CD8-positive, alpha-beta memory T cell (primary cell): ENCODE data around the gene MSH3. TPM values are rescaled to one million over a fixed set of nuclear protein-coding genes. Genes with fewer than 3 reads are reported as not detected.
A peak's percentile ranks its signal among the peaks of the same experiment; 100 is the strongest.
"Not testable (repeated sequence)": the region's sequence is repeated elsewhere in the genome, so short reads cannot be mapped to it uniquely, and the experiment has no call there.

Experiments
- CTCF ChIA-PET: fragments of 350-600 bp; sonication (Branson Sonifier 250); formaldehyde crosslinking; loops from one replicate; lab custom pipeline; 2021; ENCODE audit warnings: antibody characterized with exemption; lab: Charles Lee
- POLR2A ChIA-PET: fragments of 350-600 bp; sonication (Branson Sonifier 250); formaldehyde crosslinking; loops from one replicate; lab custom pipeline; 2021; ENCODE audit warnings: antibody characterized with exemption; lab: Charles Lee
- DNase-seq, 5 donors: peaks; one replicate each; pipeline versions ENCODE4 v3.0.0 to v3.0.0-alpha.2; 2020 to 2022; ENCODE audit warnings: mixed read lengths in 1 of 5
- H3K27ac ChIP-seq: one replicate; pipeline ENCODE4 v1.7.0; 2013; ENCODE audit warnings: low read depth, mild to moderate bottlenecking, low read length, moderate library complexity
- H3K27me3 ChIP-seq: 2 replicates; pipeline ENCODE4 v1.7.0; 2013; ENCODE audit warnings: low read length, mild to moderate bottlenecking; ENCODE audit not compliant: insufficient read depth, poor library complexity, severe bottlenecking
- H3K36me3 ChIP-seq: 2 replicates; pipeline ENCODE4 v1.7.0; 2013; ENCODE audit warnings: mild to moderate bottlenecking, low read length, moderate library complexity; ENCODE audit not compliant: insufficient read depth
- H3K4me1 ChIP-seq: 2 replicates; pipeline ENCODE4 v1.7.0; 2013; ENCODE audit warnings: mild to moderate bottlenecking, low read length, moderate library complexity; ENCODE audit not compliant: insufficient read depth
- H3K4me3 ChIP-seq: 2 replicates; pipeline ENCODE4 v1.7.0; 2013; ENCODE audit warnings: mild to moderate bottlenecking, low read length
- H3K9me3 ChIP-seq: 2 replicates; pipeline ENCODE4 v1.7.0; 2013; ENCODE audit warnings: mild to moderate bottlenecking, low read length
- H3K27ac Mint-ChIP-seq, 8 donors: one replicate each; pipeline ENCODE4 v1.8.0; 2020 to 2021; ENCODE audit warnings: mixed read lengths in 8 of 8, mild to moderate bottlenecking in 6 of 8, inconsistent platforms in 3 of 8, moderate library complexity in 3 of 8
- H3K27me3 Mint-ChIP-seq, 2 donors: one replicate each; pipeline ENCODE4 v1.8.0; 2020 to 2021; ENCODE audit warnings: mixed read lengths in 2 of 2, mild to moderate bottlenecking in 1 of 2, moderate library complexity in 1 of 2
- H3K36me3 Mint-ChIP-seq, 3 donors: one replicate each; pipeline ENCODE4 v1.8.0; 2020 to 2021; ENCODE audit warnings: mixed read lengths in 3 of 3, inconsistent platforms in 1 of 3, mild to moderate bottlenecking in 1 of 3
- H3K4me1 Mint-ChIP-seq, 3 donors: one replicate each; pipeline ENCODE4 v1.8.0; 2020 to 2021; ENCODE audit warnings: mixed read lengths in 3 of 3, inconsistent platforms in 1 of 3, mild to moderate bottlenecking in 1 of 3
- H3K4me3 Mint-ChIP-seq, 7 donors: one replicate each; pipeline ENCODE4 v1.8.0; 2020 to 2021; ENCODE audit warnings: mixed read lengths in 7 of 7, mild to moderate bottlenecking in 6 of 7, moderate library complexity in 4 of 7, inconsistent platforms in 2 of 7
- H3K9me3 Mint-ChIP-seq, 5 donors: one replicate each; pipeline ENCODE4 v1.8.0; 2020 to 2022; ENCODE audit warnings: mixed read lengths in 5 of 5, mild to moderate bottlenecking in 3 of 5, moderate library complexity in 2 of 5, inconsistent platforms in 1 of 5
- polyA plus RNA-seq: library from polyadenylated mRNA; unstranded; fragments of 300-500 nt; fragmentation: Illumina TruSeq; gene quantifications from one replicate; pipeline ENCODE4 v1.2.3, GENCODE V29; 2021
- total RNA-seq, 2 experiments: library from RNA; stranded (reverse); gene quantifications; one replicate each; pipeline ENCODE4 v1.2.3, GENCODE V29; 2021

MSH3 gene
- total and polyA plus RNA-seq, 3 experiments from 2014 or later: 13.1 to 19.8 (median 19.2) TPM

DNA sequence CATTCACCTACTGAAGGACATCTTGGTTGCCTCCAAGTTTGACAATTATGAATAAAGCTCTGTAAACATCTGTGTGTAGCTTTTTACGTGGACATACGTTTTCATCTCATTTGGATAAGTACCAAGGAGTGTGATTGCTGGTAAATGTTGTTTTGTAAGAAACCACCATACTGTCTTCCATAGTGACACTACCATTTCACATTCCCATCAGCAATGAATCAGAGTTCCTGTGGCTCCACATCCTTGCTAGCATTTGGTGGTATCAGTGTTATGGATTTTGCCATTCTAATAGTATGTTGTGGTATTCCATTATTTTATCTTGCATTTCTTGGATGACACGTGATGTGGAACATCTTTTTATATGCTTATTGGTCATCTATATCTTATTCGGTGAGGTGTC, 227.3 kb downstream of the MSH3 start:
- peaks cover 10 to 35% (median 18%) of the 10 kb centered on the region in 3 donors for H3K36me3 Mint-ChIP-seq
- no peak overlapping the region for H3K4me3 ChIP-seq
- ChIA-PET CTCF (no interaction called here), POLR2A (no interaction called here)
- no peak for DNase-seq
- no peaks in the 10 kb centered on the region for H3K4me1 ChIP-seq
- peaks cover 0 to 7% (median 2%) of the 10 kb centered on the region in 3 donors for H3K4me1 Mint-ChIP-seq
- H3K27me3 Mint-ChIP-seq: no peaks in the 10 kb centered on the region
- no peak overlapping the region for H3K4me3 Mint-ChIP-seq
- no peaks in the 10 kb centered on the region for H3K9me3 Mint-ChIP-seq
- H3K36me3 ChIP-seq: no peaks in the 10 kb centered on the region
- peak overlapping the region in 1 of 8 donors; percentile 1 for H3K27ac Mint-ChIP-seq
- H3K27ac ChIP-seq: no peak overlapping the region
- no peaks in the 10 kb centered on the region for H3K27me3 ChIP-seq
- H3K9me3 ChIP-seq: no peaks in the 10 kb centered on the region

DNA sequence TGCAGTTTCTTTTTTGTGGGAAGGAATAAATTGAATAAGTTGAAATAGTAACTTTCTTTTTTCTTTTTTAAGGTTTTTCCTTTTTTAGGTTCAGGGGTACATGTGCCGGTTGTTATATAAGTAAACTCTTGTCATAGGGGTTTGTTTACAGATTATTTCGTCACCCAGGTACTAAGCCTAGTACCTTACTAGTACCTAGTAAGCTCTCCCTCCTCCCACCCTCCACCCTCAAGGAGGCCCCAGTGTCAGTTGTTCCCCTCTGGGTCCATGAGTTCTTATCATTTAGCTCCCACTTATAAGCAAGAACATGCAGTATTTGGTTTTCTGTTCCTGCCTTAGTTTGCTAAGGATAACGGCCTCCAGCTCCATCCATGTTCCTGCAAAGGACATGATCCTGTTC, 228.9 kb downstream of the MSH3 start:
- H3K4me3 ChIP-seq, H3K4me1 ChIP-seq, H3K9me3 Mint-ChIP-seq, H3K4me3 Mint-ChIP-seq, H3K27ac ChIP-seq, H3K27me3 Mint-ChIP-seq, H3K27ac Mint-ChIP-seq, POLR2A ChIA-PET, H3K27me3 ChIP-seq, H3K4me1 Mint-ChIP-seq, H3K9me3 ChIP-seq, DNase-seq, H3K36me3 ChIP-seq: not testable (repeated sequence)
- CTCF ChIA-PET: interaction anchor here (0.7 kb wide), 1 partner anchor 225 kb away, joined by 3 read pairs; no protein-coding TSS in a partner anchor
- H3K36me3 Mint-ChIP-seq: peaks cover 6 to 25% (median 14%) of the 10 kb centered on the region in 3 donors

DNA sequence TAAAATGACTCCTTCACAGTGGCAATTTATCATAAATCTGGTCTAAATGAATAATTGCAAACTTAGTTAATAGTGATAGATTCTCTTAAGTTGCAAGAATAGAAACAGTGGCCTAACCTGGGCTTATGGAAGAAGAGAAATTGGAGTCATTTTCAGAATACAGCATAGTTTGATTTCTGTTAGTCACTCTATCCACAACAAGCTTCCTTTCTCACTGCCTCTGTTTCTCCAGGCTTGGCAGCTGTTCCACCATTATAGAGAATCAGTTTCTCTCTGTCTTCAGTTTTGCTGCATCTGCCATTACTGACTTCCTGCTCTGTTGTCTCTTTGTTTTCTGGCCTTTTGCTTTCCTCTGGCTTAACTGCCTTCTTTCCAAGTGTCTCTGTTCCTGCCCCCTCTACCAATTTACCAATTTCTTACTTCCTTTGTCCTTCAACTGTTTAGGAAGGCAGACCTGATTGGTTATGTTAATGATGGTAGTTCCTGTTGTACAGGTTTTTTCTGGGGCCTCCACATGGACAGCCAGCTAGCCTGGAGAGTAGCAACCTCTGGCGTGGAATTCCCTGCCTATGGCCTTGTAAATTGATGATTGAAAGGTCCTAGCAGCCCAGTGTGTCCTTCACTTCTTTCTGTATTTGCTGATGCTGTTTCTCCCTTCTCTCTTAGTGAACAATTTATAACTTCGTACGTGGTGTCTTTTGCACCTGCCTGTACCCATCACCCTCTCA, 229.8 kb downstream of the MSH3 start:
- H3K27ac ChIP-seq: no peak overlapping the region
- CTCF ChIA-PET: interaction anchor here (0.7 kb wide), 1 partner anchor 224 kb away, joined by 3 read pairs; no protein-coding TSS in a partner anchor
- H3K4me3 ChIP-seq: no peak overlapping the region
- POLR2A ChIA-PET: no interaction called here
- peaks cover 6 to 25% (median 14%) of the 10 kb centered on the region in 3 donors for H3K36me3 Mint-ChIP-seq
- H3K9me3 Mint-ChIP-seq: no peaks in the 10 kb centered on the region
- peak overlapping the region in 7 of 8 donors; percentile 1 to 79 (median 41) for H3K27ac Mint-ChIP-seq
- H3K9me3 ChIP-seq: no peaks in the 10 kb centered on the region
- no peak for DNase-seq
- no peak overlapping the region for H3K4me3 Mint-ChIP-seq
- H3K27me3 Mint-ChIP-seq: no peaks in the 10 kb centered on the region
- H3K36me3 ChIP-seq: no peaks in the 10 kb centered on the region
- H3K4me1 Mint-ChIP-seq: peaks cover 0 to 7% (median 2%) of the 10 kb centered on the region in 3 donors
- no peaks in the 10 kb centered on the region for H3K27me3 ChIP-seq
- no peaks in the 10 kb centered on the region for H3K4me1 ChIP-seq

DNA sequence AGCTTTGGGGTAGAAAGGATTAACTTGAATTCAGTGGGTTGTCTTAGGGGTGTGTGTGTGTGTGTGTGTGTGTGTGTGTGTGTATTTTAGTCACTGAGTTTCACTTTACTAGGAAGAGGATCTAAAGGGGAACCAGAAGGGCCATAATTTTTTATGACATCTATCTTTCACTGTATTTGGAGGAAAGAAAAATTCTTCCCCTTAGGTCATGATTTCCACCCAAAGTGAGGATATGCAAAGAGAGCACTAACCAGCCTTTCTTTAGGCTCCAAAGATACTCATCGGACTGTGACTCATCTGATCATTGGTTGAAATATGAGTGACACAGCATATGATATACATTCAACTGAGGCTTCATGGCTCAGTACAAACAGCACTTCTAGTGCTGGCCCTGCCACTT, 230.5 kb downstream of the MSH3 start:
- Histone ChIP-seq H3K27ac (no peak overlapping the region), H3K4me3 (no peak overlapping the region), H3K27me3 (no peaks in the 10 kb centered on the region), H3K36me3 (no peaks in the 10 kb centered on the region), H3K9me3 (no peaks in the 10 kb centered on the region), H3K4me1 (no peaks in the 10 kb centered on the region)
- ChIA-PET POLR2A (no interaction called here), CTCF (no interaction called here)
- no peaks in the 10 kb centered on the region for H3K27me3 Mint-ChIP-seq
- peak overlapping the region in 5 of 8 donors; percentile 0 to 66 (median 8) for H3K27ac Mint-ChIP-seq
- no peak for DNase-seq
- H3K9me3 Mint-ChIP-seq: no peaks in the 10 kb centered on the region
- H3K4me3 Mint-ChIP-seq: no peak overlapping the region
- H3K4me1 Mint-ChIP-seq: peaks cover 0 to 7% (median 2%) of the 10 kb centered on the region in 3 donors
- peaks cover 6 to 30% (median 14%) of the 10 kb centered on the region in 3 donors for H3K36me3 Mint-ChIP-seq

DNA sequence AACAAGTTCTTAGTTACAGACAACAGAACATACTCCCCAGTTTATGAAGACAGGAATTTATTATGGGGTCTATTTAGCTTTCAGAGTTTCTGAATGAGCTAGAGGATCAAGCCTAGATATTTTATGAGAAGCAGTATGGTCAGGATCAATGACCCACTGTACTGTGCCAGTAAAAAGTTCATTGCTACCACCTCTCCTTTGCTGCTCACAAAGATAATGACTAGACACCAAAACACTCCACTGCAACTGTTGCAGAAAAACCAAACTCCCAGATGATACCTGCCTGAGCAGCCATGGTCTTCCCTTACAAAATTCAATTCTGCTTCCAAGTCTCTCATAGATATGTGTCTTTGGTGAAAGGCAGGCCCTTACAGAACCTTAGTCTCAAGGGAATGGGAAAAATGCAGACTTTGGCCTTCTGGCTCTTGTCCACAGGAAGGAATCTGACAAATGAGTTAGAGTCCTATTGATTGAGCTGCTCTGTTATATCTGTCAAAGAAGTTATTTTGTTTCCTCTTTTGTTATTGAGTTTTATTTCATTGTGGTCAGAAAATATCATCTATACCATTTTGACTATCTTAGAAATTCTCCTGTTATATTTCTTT, 231.0 kb downstream of the MSH3 start:
- Mint-ChIP-seq H3K27ac (peak overlapping the region in 6 of 8 donors; percentile 5 to 77 (median 54)), H3K36me3 (peaks cover 8 to 28% (median 16%) of the 10 kb centered on the region in 3 donors), H3K4me1 (peaks cover 0 to 7% (median 2%) of the 10 kb centered on the region in 3 donors), H3K9me3 (no peaks in the 10 kb centered on the region), H3K27me3 (no peaks in the 10 kb centered on the region), H3K4me3 (no peak overlapping the region)
- POLR2A ChIA-PET: no interaction called here
- CTCF ChIA-PET: no interaction called here
- Histone ChIP-seq H3K4me1 (no peaks in the 10 kb centered on the region), H3K4me3 (no peak overlapping the region), H3K36me3 (no peaks in the 10 kb centered on the region), H3K27ac (no peak overlapping the region), H3K9me3 (no peaks in the 10 kb centered on the region), H3K27me3 (no peaks in the 10 kb centered on the region)
- DNase-seq: no peak

GRCh38 chr5:80894083-80894482, 239.6 kb downstream of the MSH3 start:
- Mint-ChIP-seq H3K9me3 (no peaks in the 10 kb centered on the region), H3K4me3 (no peak overlapping the region), H3K27ac (peak overlapping the region in 1 of 8 donors; percentile 17), H3K27me3 (no peaks in the 10 kb centered on the region), H3K36me3 (peaks cover 10 to 17% (median 16%) of the 10 kb centered on the region in 3 donors), H3K4me1 (no peaks in the 10 kb centered on the region)
- Histone ChIP-seq H3K27ac (no peak overlapping the region), H3K4me3 (no peak overlapping the region), H3K27me3 (no peaks in the 10 kb centered on the region), H3K36me3 (no peaks in the 10 kb centered on the region), H3K4me1 (no peaks in the 10 kb centered on the region), H3K9me3 (no peaks in the 10 kb centered on the region)
- no peak for DNase-seq
- ChIA-PET CTCF (no interaction called here), POLR2A (no interaction called here)

DNA sequence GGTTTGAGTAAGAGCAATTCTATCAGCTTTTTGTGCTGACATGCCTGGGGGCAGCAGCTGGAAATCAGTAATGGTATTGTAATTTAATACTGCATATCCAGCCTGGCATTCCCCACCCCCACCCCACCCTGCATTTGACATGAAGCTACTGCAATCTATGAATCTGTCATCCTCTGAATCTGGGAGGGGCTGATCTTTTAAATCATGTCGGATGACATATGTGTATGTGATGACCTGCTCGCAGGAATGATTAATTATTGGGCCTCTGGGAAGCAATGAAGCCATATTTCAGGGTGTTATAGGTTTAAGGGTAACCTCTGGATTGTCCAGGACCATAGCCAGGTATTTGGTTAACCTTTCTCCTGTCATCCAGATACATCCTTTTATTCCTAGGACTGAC, 241.1 kb downstream of the MSH3 start:
- CTCF ChIA-PET: no interaction called here
- Mint-ChIP-seq H3K27me3 (no peaks in the 10 kb centered on the region), H3K4me3 (no peak overlapping the region), H3K4me1 (no peaks in the 10 kb centered on the region), H3K9me3 (peaks cover 0 to 5% (median 2%) of the 10 kb centered on the region in 5 donors), H3K36me3 (peaks cover 10 to 28% (median 11%) of the 10 kb centered on the region in 3 donors), H3K27ac (no peak overlapping the region)
- H3K36me3 ChIP-seq: no peaks in the 10 kb centered on the region
- H3K4me3 ChIP-seq: no peak overlapping the region
- H3K4me1 ChIP-seq: no peaks in the 10 kb centered on the region
- H3K9me3 ChIP-seq: no peaks in the 10 kb centered on the region
- DNase-seq: no peak
- no peaks in the 10 kb centered on the region for H3K27me3 ChIP-seq
- POLR2A ChIA-PET: no interaction called here
- no peak overlapping the region for H3K27ac ChIP-seq

DNA sequence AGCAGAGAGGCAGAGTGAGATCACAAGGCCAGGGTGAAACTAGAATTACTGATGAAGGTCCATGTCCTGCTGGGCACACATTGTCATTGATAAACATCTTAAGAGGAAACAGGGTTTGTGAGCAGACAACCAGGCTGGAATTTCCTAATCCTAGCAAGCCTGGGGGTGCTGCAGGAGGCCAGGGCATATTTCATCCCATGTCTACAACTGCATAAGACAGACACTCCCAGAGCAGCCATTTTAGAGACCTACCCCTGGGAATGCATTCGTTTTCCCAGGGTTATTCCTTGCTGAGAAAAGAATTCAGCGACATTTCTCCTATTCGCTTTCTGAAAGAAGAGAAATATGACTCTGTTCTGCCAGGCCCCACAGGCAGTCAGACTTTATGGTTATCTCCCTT, 248.2 kb downstream of the MSH3 start:
- DNase-seq, H3K4me3 ChIP-seq, H3K27ac ChIP-seq, H3K4me1 Mint-ChIP-seq, H3K27me3 ChIP-seq, H3K27me3 Mint-ChIP-seq, POLR2A ChIA-PET, H3K36me3 ChIP-seq, H3K4me3 Mint-ChIP-seq, H3K9me3 ChIP-seq, H3K27ac Mint-ChIP-seq, CTCF ChIA-PET, H3K4me1 ChIP-seq: not testable (repeated sequence)
- H3K36me3 Mint-ChIP-seq: peaks cover 11 to 53% (median 15%) of the 10 kb centered on the region in 3 donors
- peaks cover 12 to 27% (median 17%) of the 10 kb centered on the region in 5 donors for H3K9me3 Mint-ChIP-seq
